ENCODE data around the gene ANK3.

The ANK3 gene

GRCh38 chr10:60341969-60342368, 47.7 kb downstream of the ANK3 start:
- no peaks in the 10 kb centered on the region for H3K4me1 Mint-ChIP-seq
- H3K4me3 Mint-ChIP-seq, result no peak overlapping the region
- H3K9me3 Mint-ChIP-seq, result no peaks in the 10 kb centered on the region

GRCh38 chr10:60340973-60341372, 48.7 kb downstream of the ANK3 start:
- H3K9me3 Mint-ChIP-seq, result no peaks in the 10 kb centered on the region
- H3K27me3 Mint-ChIP-seq (ENCODE audit: low read depth), result no peaks in the 10 kb centered on the region

More at GRCh38 chr10:60341969-60342368, 47.7 kb downstream of the ANK3 start:
- no peak for TF ChIP-seq CTCF (IDR thresholded peaks at IDR 0.05; ENCODE audit: unreplicated experiment in 3 of 3)
- no peaks in the 10 kb centered on the region for H3K36me3 Mint-ChIP-seq (ENCODE audit: low read depth)
- H3K27me3 Mint-ChIP-seq (ENCODE audit: low read depth), result no peaks in the 10 kb centered on the region
- H3K27ac Mint-ChIP-seq, result no peak overlapping the region

GRCh38 chr10:60339757-60340156, 49.9 kb downstream of the ANK3 start:
- H3K4me3 Mint-ChIP-seq, result no peak overlapping the region
- H3K4me1 Mint-ChIP-seq, result no peaks in the 10 kb centered on the region
- TF ChIP-seq CTCF (IDR thresholded peaks at IDR 0.05; ENCODE audit: unreplicated experiment in 3 of 3), result no peak
- no peak overlapping the region for H3K27ac Mint-ChIP-seq
- H3K9me3 Mint-ChIP-seq, result peaks cover 2% of the 10 kb centered on the region
- H3K27me3 Mint-ChIP-seq (ENCODE audit: low read depth), result no peaks in the 10 kb centered on the region
- no peaks in the 10 kb centered on the region for H3K36me3 Mint-ChIP-seq (ENCODE audit: low read depth)

More at GRCh38 chr10:60340973-60341372, 48.7 kb downstream of the ANK3 start:
- no peak for TF ChIP-seq CTCF (IDR thresholded peaks at IDR 0.05; ENCODE audit: unreplicated experiment in 3 of 3)
- Mint-ChIP-seq H3K36me3 (ENCODE audit: low read depth) (no peaks in the 10 kb centered on the region), H3K4me1 (no peaks in the 10 kb centered on the region), H3K27ac (no peak overlapping the region), H3K4me3 (no peak overlapping the region)

- Mint-ChIP-seq H3K4me3 (no peak overlapping the region), H3K36me3 (ENCODE audit: low read depth) (no peaks in the 10 kb centered on the region), H3K9me3 (peaks cover 2% of the 10 kb centered on the region), H3K4me1 (no peaks in the 10 kb centered on the region), H3K27me3 (ENCODE audit: low read depth) (no peaks in the 10 kb centered on the region), H3K27ac (no peak overlapping the region)
- TF ChIP-seq CTCF (IDR thresholded peaks at IDR 0.05; ENCODE audit: unreplicated experiment in 3 of 3), result no peak
These were observed 50.9 kb downstream of the ANK3 start for GRCh38 chr10:60338786-60339185.

- H3K27me3 Mint-ChIP-seq (ENCODE audit: low read depth), result no peaks in the 10 kb centered on the region
These were observed 51.6 kb downstream of the ANK3 start for GRCh38 chr10:60338002-60338564.

More at GRCh38 chr10:60338002-60338564, 51.6 kb downstream of the ANK3 start:
- no peak for TF ChIP-seq CTCF (IDR thresholded peaks at IDR 0.05; ENCODE audit: unreplicated experiment in 3 of 3)
- H3K36me3 Mint-ChIP-seq (ENCODE audit: low read depth), result no peaks in the 10 kb centered on the region
- no peak overlapping the region for H3K4me3 Mint-ChIP-seq
- H3K4me1 Mint-ChIP-seq, result no peaks in the 10 kb centered on the region
- peaks cover 2% of the 10 kb centered on the region for H3K9me3 Mint-ChIP-seq
- H3K27ac Mint-ChIP-seq, result no peak overlapping the region

All from nephron (organoid).